Transverse colon (tissue), 4 donors: ENCODE measurements around the gene TRPM8.

ENCODE experiments used
- POLR2A ChIP-seq: fragments of 450-650 bp; IDR thresholded peaks from one replicate; pipeline ENCODE4 v1.6.1; 2016; ENCODE audit warnings: antibody characterized with exemption, mild to moderate bottlenecking, moderate library complexity
- POLR2AphosphoS5 ChIP-seq, 3 donors: sonication (generic); formaldehyde crosslinking; IDR thresholded peaks; one replicate each; pipeline ENCODE4 v1.6.1; 2016; ENCODE audit warnings: antibody characterized with exemption in 3 of 3
- TF ChIP-seq, protein P1 (sequence below), 5 experiments: fragments of 200-600 bp in 3 of 5; fragments of 450-650 bp in 2 of 5; sonication (generic) in 3 of 5; IDR thresholded peaks; 1 replicate in 2 of 5; 2 replicates in 3 of 5; pipeline ENCODE4 v1.5.1; 2016 to 2017; ENCODE audit warnings: antibody characterized with exemption in 5 of 5, inconsistent platforms in 3 of 5, mild to moderate bottlenecking in 2 of 5, moderate library complexity in 1 of 5

DNA sequence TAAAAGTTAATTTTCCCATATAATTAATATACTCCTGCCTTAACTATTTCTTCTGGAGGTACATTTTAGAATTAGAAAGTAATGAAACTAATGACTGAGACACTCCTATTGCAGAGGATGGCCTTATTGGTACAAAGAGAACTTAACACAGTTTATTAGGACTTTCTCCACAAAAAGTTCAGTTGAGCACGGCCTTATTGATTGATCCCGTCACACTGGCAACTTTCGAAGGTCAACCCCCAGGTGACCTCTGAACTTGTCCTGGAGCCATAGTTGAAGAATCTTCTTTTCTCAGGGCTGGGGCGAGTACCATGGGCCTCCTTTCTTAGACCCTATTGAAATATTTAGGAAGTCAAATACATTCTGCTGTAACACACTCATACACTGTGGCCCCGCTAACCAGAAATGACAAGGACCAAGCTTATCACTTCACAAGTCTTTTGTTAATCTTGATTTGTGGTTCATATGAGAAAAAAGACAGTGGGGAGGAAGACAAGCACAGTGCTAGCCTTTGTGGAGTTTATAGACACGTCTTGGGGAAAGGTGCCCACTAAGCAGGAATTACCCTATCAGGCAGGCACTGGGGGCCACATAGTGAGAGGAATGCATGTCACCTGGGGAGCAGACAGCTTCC is 144.6 kb downstream of the TRPM8 start:
- TF ChIP-seq, protein P1, sequence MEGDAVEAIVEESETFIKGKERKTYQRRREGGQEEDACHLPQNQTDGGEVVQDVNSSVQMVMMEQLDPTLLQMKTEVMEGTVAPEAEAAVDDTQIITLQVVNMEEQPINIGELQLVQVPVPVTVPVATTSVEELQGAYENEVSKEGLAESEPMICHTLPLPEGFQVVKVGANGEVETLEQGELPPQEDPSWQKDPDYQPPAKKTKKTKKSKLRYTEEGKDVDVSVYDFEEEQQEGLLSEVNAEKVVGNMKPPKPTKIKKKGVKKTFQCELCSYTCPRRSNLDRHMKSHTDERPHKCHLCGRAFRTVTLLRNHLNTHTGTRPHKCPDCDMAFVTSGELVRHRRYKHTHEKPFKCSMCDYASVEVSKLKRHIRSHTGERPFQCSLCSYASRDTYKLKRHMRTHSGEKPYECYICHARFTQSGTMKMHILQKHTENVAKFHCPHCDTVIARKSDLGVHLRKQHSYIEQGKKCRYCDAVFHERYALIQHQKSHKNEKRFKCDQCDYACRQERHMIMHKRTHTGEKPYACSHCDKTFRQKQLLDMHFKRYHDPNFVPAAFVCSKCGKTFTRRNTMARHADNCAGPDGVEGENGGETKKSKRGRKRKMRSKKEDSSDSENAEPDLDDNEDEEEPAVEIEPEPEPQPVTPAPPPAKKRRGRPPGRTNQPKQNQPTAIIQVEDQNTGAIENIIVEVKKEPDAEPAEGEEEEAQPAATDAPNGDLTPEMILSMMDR (IDR thresholded peaks at IDR 0.05): no peak
- TF ChIP-seq POLR2AphosphoS5 (IDR thresholded peaks at IDR 0.05): no peak
- TF ChIP-seq POLR2A: no peak
